Activated T-cell treated with anti-CD3 and anti-CD28 coated beads, Interleukin-2, amount 50 U/mL, for 4 hours (primary cell): ENCODE data around the gene PPP4C. TPM values are rescaled to one million over a fixed set of nuclear protein-coding genes. Genes with fewer than 3 reads are reported as not detected.
A peak's percentile ranks its signal among the peaks of the same experiment; 100 is the strongest.
"Not testable (repeated sequence)": the region's sequence is repeated elsewhere in the genome, so short reads cannot be mapped to it uniquely, and the experiment has no call there.

Experiments used
- ATAC-seq, 2 donors: fragments of 200-7000 bp; cut with Tn5 transposase; one replicate each; pipeline ENCODE4 v1.10.0; 2021
- DNase-seq: peaks from one replicate; pipeline ENCODE4 v3.0.0-alpha.2; 2020
- H3K27me3 Mint-ChIP-seq: one replicate; pipeline ENCODE4 v1.8.0; 2021; ENCODE audit warnings: low read depth, mixed read lengths
- H3K36me3 Mint-ChIP-seq: one replicate; pipeline ENCODE4 v1.8.0; 2022; ENCODE audit warnings: mixed read lengths; ENCODE audit not compliant: insufficient read depth
- H3K4me1 Mint-ChIP-seq: one replicate; pipeline ENCODE4 v1.8.0; 2021; ENCODE audit warnings: low read depth, mixed read lengths
- H3K4me3 Mint-ChIP-seq: one replicate; pipeline ENCODE4 v1.8.0; 2021; ENCODE audit warnings: mild to moderate bottlenecking, moderate library complexity, mixed read lengths
- H3K9me3 Mint-ChIP-seq: one replicate; pipeline ENCODE4 v1.8.0; 2021; ENCODE audit warnings: mixed read lengths
- total RNA-seq, 3 donors: library from RNA; stranded (reverse); gene quantifications; one replicate each; pipeline ENCODE4 v1.2.1, GENCODE V29; 2021

The PPP4C gene
- total RNA-seq, 3 donors from 2014 or later = 147 to 164 (median 152) TPM

DNA sequence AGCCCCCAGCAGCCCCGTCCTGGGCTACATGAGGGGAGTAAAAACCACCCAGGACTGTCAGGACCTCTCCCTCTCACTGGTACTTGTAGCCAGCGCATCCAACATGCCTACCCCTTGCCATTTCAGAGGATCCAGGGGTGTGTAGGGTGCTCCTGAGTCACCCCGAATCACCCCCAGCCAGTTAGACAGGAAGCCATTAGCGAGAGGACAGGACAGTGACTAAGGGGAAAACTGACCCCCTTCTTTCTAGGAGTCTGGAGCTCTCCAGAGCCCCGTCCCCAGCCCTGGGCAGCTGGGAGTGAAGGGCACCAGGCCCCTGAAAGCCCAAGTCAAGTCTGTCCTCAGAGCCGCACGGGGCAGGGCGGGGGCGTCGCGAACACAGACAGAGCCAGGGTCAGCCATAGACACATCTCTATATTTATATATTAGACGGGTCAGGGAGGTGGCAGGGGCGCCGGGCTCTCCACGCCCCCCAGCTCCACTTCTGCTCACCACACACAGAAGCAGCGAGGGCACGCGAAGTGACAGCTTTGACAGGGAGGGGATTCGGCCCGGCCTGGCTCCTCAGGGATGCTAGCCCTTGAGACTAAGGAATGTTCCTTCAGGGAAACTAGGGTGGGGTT, 38.0 kb downstream of the PPP4C start:
- H3K9me3 Mint-ChIP-seq = no peaks in the 10 kb centered on the region
- DNase-seq (no peak), ATAC-seq (no peak)
- H3K4me1 Mint-ChIP-seq = peaks cover 16% of the 10 kb centered on the region
- H3K4me3 Mint-ChIP-seq = no peak overlapping the region
- H3K27me3 Mint-ChIP-seq = no peaks in the 10 kb centered on the region
- H3K36me3 Mint-ChIP-seq = peaks cover 2% of the 10 kb centered on the region

DNA sequence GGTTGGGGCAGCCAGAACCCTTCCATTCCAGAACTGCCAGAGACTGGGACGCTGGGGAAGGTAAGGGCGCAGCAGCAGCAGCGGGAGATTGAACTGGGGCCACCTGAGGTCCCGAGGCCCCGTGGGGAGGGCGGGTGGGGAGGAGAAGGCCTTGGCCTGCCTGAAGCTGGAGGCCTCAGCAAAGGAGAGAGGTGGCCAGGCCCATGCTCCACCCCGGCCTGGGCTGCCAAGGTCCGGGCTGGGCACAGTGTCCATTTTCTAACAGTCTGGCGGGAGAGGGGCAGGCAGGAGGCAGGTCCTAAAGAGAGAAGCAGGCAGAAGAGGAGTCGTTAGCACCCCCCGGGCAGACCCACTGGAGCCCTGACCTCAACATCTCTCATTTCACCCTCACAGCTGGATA, 38.6 kb downstream of the PPP4C start:
- H3K4me1 Mint-ChIP-seq = peaks cover 16% of the 10 kb centered on the region
- H3K36me3 Mint-ChIP-seq = peaks cover 2% of the 10 kb centered on the region
- no peak overlapping the region for H3K4me3 Mint-ChIP-seq
- DNase-seq (no peak), ATAC-seq (no peak)
- H3K27me3 Mint-ChIP-seq = no peaks in the 10 kb centered on the region
- no peaks in the 10 kb centered on the region for H3K9me3 Mint-ChIP-seq

DNA sequence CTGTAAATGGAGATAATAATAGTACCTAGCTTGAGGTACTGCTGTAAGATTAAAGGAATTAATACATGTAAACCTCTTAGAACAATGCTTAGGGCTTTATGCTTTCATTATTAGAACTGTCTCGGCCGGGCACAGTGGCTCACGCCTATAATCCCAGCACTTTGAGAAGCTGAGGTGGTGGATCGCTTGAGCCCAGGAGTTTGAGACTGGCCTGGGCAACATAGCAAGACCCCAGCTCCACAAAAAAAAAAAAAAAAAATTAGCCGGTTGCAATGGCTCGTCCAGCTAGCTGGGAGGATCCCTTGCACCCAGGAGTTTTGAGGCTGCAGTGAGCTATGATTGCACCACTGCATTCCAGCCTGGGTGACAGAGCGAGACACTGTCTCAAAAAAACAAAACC, 39.0 kb downstream of the PPP4C start:
- not testable (repeated sequence) for ATAC-seq, H3K27me3 Mint-ChIP-seq, DNase-seq, H3K4me3 Mint-ChIP-seq, H3K36me3 Mint-ChIP-seq, H3K9me3 Mint-ChIP-seq
- H3K4me1 Mint-ChIP-seq = peaks cover 16% of the 10 kb centered on the region

DNA sequence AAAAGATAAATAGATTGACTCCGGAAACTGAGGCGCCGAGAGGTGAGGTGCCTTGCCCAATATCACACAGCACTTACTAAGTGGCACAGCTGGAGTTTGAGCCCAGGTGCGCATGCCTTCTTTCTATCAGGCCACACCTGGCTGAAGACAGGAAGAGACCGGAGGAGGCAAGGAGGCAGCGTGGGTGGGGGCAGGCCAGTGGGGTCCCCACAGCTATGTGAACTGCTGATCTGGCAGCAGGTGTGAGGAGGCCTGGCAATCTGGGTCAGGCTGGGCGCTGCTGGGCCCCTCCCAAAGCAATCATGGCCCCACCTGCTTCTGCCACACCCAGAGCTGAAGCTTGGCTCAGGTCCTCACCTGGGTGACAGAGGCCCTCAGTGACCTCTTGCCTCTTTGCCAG, 39.4 kb downstream of the PPP4C start:
- Mint-ChIP-seq H3K9me3 (no peaks in the 10 kb centered on the region), H3K27me3 (no peaks in the 10 kb centered on the region), H3K36me3 (peaks cover 2% of the 10 kb centered on the region), H3K4me1 (peaks cover 16% of the 10 kb centered on the region), H3K4me3 (no peak overlapping the region)
- ATAC-seq = peak; percentile 16 to 31
- DNase-seq = no peak

DNA sequence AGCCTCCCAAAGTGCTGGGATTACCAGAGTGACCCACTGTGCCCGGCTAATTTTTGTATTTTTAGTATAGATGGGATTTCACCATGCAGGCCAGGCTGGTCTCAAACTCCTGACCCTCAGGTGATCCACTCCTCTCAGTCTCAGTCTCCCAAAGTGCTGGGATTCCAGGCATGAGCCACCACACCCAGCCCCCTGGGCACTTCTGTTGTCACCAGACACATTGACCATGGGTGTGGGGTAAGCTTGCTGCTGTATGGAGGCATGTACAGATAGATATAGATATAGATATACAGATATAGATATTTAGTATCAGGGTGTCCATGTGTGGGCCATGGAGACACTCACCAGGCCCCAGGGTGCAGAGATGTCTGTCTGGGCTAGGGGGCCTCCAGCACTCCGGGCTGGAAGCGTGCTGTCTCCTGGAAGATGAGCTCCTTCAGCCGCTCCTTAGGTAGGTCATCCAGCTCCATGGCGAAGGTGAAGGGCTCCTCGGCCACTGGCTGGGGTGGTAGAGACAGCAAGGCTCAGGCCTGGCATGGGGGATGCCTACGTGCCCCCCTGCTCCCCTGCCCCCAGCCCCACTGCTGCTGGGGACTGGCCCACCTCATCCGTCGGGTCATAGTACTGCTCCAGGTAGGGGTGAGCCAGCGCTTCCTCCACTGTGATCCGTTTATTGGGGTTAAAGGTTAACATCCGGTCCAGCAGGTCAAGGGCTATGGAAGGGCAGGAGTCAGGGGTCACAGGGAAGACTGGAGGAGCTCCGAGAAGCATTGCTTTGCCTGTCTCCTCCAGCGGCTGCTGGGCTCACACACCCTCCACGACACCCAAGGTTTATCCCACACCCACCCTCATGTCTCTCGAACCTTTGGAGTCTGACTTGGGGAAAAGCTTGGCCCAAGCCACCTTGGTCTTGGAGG, 40.8 kb downstream of the PPP4C start:
- H3K36me3 Mint-ChIP-seq = no peaks in the 10 kb centered on the region
- no peaks in the 10 kb centered on the region for H3K27me3 Mint-ChIP-seq
- no peak overlapping the region for H3K4me3 Mint-ChIP-seq
- H3K4me1 Mint-ChIP-seq = peaks cover 20% of the 10 kb centered on the region
- DNase-seq = no peak
- no peaks in the 10 kb centered on the region for H3K9me3 Mint-ChIP-seq
- ATAC-seq = no peak

DNA sequence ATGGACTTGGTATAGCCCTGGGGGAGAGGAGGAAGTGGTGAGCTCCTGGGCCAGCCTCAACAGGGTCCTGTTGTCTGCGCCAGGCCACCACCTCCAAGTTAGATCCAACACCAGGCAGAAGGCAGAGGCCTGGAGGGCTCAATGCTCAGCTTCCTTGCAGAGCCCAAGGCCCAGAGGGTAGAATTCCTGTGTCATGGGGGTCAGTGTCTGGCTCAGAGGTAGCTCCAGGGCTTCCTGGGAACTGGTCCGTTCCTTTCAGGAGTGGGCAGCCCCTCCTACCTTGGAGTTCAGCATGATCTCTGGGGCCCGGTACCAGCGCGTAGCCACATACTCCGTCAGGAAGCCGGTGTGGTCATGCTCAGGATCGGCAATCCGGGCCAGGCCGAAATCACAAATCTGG, 42.0 kb downstream of the PPP4C start:
- no peaks in the 10 kb centered on the region for H3K27me3 Mint-ChIP-seq
- H3K4me3 Mint-ChIP-seq = no peak overlapping the region
- DNase-seq (no peak), ATAC-seq (no peak)
- no peaks in the 10 kb centered on the region for H3K36me3 Mint-ChIP-seq
- no peaks in the 10 kb centered on the region for H3K9me3 Mint-ChIP-seq
- H3K4me1 Mint-ChIP-seq = peaks cover 28% of the 10 kb centered on the region

DNA sequence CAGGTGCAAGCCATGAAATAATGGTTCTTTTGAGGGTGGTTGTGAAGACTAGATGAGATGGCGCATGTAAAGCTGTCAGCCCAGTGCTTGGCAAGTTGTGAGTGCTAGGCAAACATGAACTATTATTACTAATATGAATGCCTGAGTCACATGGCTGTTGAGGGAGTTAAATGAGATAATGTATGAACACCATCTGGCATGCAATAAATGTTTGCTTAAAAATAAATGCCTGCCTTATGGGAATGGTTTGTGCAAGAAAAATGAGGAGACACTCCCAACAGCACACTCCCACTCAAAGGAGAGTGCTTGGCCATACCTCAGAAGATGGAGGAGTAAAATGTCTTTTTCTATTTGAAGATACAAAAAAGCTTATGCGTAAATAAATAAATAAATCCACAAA, 43.6 kb downstream of the PPP4C start:
- no peak for ATAC-seq
- Mint-ChIP-seq H3K4me3 (no peak overlapping the region), H3K36me3 (no peaks in the 10 kb centered on the region), H3K9me3 (no peaks in the 10 kb centered on the region), H3K4me1 (peaks cover 23% of the 10 kb centered on the region), H3K27me3 (no peaks in the 10 kb centered on the region)
- DNase-seq = no peak

DNA sequence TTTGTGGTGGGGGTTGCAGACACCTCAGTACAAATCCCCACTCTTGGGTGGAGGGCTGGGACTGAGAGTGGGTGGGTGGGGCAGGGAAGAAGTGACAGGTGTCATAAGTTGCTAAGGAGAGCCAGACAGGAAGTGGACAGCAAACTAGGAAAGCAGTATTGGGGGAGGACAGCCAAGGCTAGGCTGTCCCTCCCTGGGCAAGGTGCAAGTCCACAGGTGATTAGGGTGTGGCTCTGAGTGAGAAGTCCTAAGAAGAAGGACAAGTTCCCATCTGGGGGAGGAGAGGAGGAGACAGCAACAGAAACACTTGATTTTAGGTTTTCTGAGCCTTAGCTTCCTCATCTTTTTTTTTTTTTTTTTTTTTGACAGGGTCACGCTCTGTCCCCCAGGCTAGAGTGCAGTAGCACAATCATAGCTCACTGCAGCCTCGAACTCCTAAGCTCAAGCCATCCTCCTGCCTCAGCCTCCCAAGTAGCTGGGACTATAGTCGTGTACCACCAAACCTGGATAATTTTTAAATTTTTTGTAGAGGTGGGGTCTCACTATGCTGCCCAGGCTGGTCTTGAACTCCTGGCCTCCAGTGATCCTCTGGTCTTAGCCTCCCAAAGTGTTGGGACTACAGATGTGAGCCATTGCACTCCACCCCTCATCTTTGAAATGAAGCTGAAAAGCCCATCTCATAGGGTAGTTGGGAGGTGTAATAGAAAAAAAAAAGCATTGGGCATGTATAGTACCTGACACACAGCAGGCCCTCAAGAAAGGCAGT, 44.7 kb downstream of the PPP4C start:
- DNase-seq (no peak), ATAC-seq (no peak)
- Mint-ChIP-seq H3K4me3 (no peak overlapping the region), H3K9me3 (no peaks in the 10 kb centered on the region), H3K4me1 (peaks cover 13% of the 10 kb centered on the region), H3K36me3 (no peaks in the 10 kb centered on the region), H3K27me3 (no peaks in the 10 kb centered on the region)

DNA sequence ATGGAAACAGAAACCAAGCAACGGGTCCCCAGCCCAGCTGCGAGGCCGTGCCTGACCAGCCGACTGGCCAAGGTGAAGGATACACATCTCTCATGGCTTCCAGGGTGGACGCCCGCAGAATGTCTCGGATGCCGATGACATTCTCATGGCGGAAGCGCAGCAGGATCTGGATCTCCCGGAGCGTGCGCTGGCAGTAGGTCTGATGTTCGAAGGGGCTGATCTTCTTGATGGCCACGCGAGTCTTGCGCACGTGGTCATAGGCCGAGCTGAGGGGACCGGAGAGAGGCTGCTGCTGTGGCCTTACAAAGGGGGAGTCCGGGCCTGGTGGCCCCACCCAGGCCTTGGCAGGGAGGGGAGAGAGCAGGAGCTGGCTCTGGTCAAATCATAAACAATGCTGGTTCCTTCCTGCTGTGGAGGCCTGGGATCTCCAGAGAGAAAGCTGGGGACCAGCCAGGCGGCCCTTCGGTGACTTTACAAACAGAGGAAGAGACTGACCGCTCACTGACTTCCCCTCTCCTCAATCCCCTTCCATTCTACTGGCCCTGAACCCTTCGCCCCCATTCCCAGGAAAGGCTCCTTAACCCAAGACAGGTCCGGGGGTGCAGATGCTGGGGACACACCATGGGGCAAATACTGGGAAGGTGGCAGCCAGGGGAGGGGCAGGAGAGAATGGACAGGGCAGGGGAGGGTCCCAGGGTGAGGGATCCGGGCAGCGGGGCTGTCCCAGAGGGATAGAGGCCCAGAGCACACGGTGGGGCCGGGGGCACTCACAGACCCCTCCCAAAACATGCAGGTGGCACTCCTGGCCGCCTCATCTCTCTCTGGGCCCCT, 46.2 kb downstream of the PPP4C start:
- H3K27me3 Mint-ChIP-seq = no peaks in the 10 kb centered on the region
- DNase-seq (no peak), ATAC-seq (no peak)
- no peaks in the 10 kb centered on the region for H3K36me3 Mint-ChIP-seq
- H3K9me3 Mint-ChIP-seq = no peaks in the 10 kb centered on the region
- H3K4me1 Mint-ChIP-seq = peaks cover 13% of the 10 kb centered on the region
- peak overlapping the region; percentile 86 for H3K4me3 Mint-ChIP-seq

DNA sequence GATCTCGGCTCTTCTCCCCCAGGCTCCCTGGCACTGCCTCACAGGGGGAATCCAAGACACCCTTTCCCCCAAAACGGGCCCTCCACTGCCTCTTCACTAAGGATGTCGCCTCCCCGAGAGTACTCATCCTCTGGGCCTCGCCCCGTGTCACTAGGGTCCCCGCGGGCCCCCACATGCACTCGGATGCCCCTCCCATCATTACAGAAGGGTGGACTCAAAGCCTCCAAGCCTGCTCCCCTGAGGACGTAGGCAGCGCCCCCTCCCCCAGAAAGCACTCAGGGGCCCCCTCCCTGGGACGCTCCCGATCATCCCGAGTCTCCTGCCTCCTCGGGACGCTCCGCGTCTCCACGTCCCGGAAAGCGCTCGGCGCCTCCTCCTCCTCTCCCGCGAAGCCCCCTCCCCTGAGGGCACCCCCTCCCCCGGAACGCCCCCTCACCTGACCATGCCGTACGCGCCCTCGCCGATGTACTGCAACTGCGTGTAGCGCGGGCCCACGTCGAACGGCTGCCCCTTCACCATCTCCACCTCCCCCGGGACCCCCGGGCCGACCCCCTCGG, 46.9 kb downstream of the PPP4C start:
- Mint-ChIP-seq H3K4me1 (peaks cover 13% of the 10 kb centered on the region), H3K36me3 (no peaks in the 10 kb centered on the region), H3K27me3 (no peaks in the 10 kb centered on the region), H3K9me3 (no peaks in the 10 kb centered on the region), H3K4me3 (peak overlapping the region; percentile 86)
- DNase-seq (peak; percentile 9), ATAC-seq (peak; percentile 28 to 46)

DNA sequence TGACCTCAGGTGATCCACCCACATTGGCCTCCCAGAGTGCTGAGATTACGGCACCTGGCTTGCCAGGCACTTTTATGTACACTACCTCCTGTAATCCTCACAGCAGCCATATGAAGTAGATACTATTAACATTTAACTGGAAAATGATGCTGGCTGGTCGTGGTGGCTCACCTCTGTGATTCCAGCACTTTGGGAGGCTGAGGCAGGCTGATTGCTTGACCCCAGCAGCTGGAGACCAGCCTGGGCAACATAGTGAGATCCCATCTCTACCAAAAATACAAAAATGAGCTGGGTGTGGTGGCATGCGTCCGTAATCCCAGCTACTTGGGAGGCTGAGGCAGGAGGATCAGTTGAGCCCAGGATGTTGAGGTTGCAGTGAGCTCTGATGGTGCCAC, 49.2 kb downstream of the PPP4C start:
- H3K36me3 Mint-ChIP-seq = no peaks in the 10 kb centered on the region
- DNase-seq (no peak), ATAC-seq (no peak)
- H3K27me3 Mint-ChIP-seq = no peaks in the 10 kb centered on the region
- H3K4me1 Mint-ChIP-seq = peaks cover 13% of the 10 kb centered on the region
- H3K9me3 Mint-ChIP-seq = no peaks in the 10 kb centered on the region
- no peak overlapping the region for H3K4me3 Mint-ChIP-seq

DNA sequence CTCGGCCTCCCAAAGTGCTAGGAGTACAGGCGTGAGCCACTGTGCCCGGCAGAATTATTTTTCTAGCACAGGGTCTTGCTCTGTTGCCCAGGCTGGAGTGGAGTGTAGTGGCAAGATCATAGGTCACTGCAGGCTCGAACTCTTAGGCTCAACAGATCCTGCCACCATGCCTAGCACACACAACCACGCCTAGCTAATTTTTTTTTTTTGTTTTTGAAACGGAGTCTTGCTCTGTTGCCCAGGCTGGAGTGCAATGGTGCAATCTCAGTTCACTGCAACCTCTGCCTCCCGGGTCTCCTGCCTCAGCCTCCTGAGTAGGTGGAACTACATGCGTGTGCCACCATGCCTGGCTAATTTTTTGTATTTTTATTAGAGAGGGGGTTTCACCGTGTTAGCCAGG, 49.9 kb downstream of the PPP4C start:
- peaks cover 14% of the 10 kb centered on the region for H3K4me1 Mint-ChIP-seq
- H3K4me3 Mint-ChIP-seq, H3K9me3 Mint-ChIP-seq, H3K36me3 Mint-ChIP-seq, ATAC-seq, DNase-seq, H3K27me3 Mint-ChIP-seq: not testable (repeated sequence)

DNA sequence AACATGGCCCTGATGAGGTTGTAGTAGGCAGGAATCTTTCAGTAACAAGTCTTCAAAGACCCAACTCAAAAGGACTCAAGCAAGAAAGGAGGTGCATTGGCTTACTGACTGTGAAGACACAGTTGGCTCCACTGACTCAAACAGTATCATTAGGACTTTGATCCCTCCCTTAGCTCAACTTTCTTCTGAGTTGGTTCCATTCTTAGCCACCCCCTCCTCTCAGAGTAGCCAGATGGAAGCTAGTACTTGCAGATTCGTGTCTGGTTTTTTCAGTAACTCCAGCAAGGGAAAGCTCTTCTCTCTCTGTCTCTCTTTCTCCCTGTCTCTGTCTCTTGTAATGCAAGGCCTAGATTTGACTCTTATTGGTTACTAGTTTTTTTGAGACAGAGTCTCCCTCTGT, 52.2 kb downstream of the PPP4C start:
- no peak for DNase-seq
- Mint-ChIP-seq H3K4me3 (no peak overlapping the region), H3K4me1 (peaks cover 5% of the 10 kb centered on the region), H3K36me3 (no peaks in the 10 kb centered on the region), H3K27me3 (no peaks in the 10 kb centered on the region), H3K9me3 (no peaks in the 10 kb centered on the region)
- ATAC-seq = no peak
